Urinary bladder (tissue), 4 donors: ENCODE measurements around the gene TFF2. TPM values are rescaled to one million over a fixed set of nuclear protein-coding genes. Genes with fewer than 3 reads are reported as not detected.

ENCODE experiments used
- DNase-seq: peaks from one replicate; pipeline ENCODE4 v3.0.0-alpha.2; 2015; ENCODE audit errors: extremely low spot score
- H3K27ac ChIP-seq: one replicate; pipeline ENCODE4 v1.5.1; 2013; ENCODE audit warnings: low read depth, mild to moderate bottlenecking, moderate library complexity
- H3K36me3 ChIP-seq: one replicate; pipeline ENCODE4 v1.6.1; 2013; ENCODE audit warnings: mild to moderate bottlenecking, moderate library complexity; ENCODE audit not compliant: insufficient read depth
- H3K4me1 ChIP-seq: one replicate; pipeline ENCODE4 v1.6.1; 2013; ENCODE audit warnings: mild to moderate bottlenecking, moderate library complexity; ENCODE audit not compliant: insufficient read depth
- H3K4me3 ChIP-seq: one replicate; pipeline ENCODE4 v1.5.1; 2013; ENCODE audit warnings: low read depth, low read length
- WGBS: extraction: QIAGEN DNeasy Blood & Tissue Kit; methylation state at CpG from one replicate; pipeline ENCODE4 v1.1.7; 2013; 5-methylcytosine and 5-hydroxymethylcytosine counted together
- polyA plus RNA-seq: library from polyadenylated mRNA; stranded (reverse); fragments of 200-250 nt; gene quantifications from one replicate; pipeline ENCODE4 v1.2.3, GENCODE V29; 2013
- total RNA-seq: library from RNA; depleted of rRNA; stranded (reverse); fragments of >200 nt; gene quantifications from one replicate; pipeline ENCODE4 v1.2.3, GENCODE V29; 2014
- donor health status: healthy with polysubstance abuse.
- donor health status: healthy.

The TFF2 gene
- total and polyA plus RNA-seq, 2 donors = not detected

DNA sequence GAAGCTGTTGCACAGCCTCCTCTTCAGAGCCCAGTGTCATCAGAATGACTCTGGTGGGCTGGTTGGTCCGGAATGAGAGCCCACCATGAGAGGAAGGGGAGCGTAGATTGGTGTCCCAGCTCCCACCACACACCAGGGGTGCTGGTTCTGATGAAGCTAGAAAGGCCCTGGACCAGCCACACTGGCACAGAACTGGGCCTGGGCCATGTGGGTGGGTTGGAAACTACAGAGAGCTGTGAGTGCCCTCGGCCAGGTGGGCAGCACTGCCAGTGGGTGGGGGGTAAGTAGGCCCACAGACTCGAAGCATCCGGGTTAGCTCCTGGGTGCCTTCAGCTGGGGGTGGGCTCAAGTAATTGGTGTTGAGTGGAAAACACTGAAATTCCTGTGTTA, 27.2 kb upstream of the TFF2 start:
- 85% methylated on average over 5 of the region's 5 CpGs for WGBS
- no peak for DNase-seq
- H3K36me3 ChIP-seq = no peaks in the 10 kb centered on the region

DNA sequence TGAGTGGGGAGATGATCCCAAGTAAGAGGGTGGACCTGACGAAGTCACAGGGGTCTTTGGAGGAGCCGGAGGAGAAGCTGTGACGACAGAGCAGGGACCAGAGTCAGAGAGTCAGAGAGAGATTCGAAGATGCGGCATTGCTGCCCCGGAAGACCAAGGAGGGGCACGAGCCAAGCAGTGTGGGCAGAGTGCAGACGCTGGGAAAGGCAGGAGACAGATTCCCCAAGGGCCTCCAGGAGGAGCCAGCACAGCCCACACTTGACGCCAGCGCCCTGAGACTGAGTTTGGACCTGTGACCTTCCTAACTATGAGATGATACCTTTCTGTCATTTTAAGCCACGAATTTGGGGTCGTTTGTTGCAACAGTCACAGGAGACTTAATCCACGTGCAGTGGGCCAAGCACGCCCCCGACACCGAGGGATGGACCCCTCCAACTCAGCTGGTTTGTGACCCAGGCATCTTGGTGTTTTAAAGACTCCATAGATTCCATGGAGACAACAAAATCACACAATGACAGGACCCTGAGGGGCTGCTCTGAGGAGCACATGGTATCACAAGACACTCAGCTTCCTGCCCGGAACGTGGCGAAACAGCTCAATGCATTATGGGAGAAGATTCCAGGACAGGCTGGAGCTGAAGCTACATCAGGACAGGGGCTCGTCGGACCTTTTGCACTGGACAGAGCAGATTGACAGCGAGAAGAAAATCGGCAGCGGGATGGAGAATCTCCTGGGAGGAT, 26.6 kb upstream of the TFF2 start:
- Histone ChIP-seq H3K27ac (no peak overlapping the region), H3K4me3 (no peak overlapping the region), H3K4me1 (no peaks in the 10 kb centered on the region), H3K36me3 (no peaks in the 10 kb centered on the region)
- DNase-seq = no peak
- WGBS = 78% methylated on average over 24 of the region's 24 CpGs

More for the DNA sequence above, 27.2 kb upstream of the TFF2 start:
- Histone ChIP-seq H3K4me3 (no peak overlapping the region), H3K4me1 (no peaks in the 10 kb centered on the region), H3K27ac (no peak overlapping the region)

DNA sequence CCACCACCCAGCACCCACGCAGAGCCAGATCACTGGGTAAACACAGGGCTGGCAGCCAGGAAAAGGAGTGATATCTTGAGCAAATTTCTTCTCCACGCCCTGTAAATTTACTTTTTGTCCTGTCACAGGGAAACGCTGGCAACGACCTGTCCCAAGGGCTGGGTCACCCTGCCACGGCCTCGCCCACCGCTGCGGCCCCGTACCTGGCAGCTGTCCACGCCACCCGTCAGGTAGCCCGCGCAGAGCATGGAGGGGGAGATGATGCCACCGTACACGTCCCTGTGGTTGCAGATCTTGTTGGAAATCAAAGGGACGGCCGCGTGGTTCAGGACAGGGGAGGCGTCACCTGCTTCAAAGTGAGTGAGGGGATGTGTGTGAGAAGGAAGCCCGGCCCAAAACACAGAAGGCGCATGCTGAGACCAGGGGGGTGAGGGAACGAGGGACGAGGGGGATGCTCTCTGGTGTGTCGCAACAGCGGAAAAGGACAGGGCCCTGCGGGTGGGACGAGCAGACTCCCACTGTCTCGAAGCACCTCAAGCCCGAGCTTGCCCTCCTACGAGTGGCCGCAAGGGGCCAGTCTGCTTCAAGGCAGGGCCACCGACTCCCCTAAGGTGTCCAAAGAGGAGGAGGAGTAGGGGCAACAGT, 25.7 kb upstream of the TFF2 start:
- DNase-seq = no peak
- no peak overlapping the region for H3K4me3 ChIP-seq
- H3K27ac ChIP-seq = no peak overlapping the region

DNA sequence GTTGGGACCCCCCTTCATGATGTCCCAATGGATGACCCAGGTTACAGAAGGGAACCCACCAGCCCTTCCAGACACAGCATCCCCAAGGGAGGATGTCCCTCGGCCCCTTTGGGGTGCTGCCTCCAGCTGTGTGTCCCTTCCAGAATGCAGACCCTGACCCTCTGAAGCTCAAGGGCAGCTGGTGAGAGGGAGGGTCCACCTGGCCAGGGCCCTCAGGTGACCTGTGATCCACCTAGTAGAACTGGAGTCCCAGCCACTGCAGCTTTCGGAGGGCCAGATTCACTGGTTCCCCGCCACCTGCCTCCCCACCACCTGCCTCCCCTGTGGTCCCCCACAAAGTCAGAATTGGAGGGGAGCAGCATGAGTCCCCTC, 25.2 kb upstream of the TFF2 start:
- Histone ChIP-seq H3K27ac (no peak overlapping the region), H3K4me3 (no peak overlapping the region), H3K36me3 (no peaks in the 10 kb centered on the region), H3K4me1 (no peaks in the 10 kb centered on the region)
- 88% methylated on average over 3 of the region's 3 CpGs for WGBS
- no peak for DNase-seq

More for the DNA sequence above, 25.7 kb upstream of the TFF2 start:
- WGBS = 73% methylated on average over 32 of the region's 32 CpGs
- Histone ChIP-seq H3K36me3 (no peaks in the 10 kb centered on the region), H3K4me1 (no peaks in the 10 kb centered on the region)

DNA sequence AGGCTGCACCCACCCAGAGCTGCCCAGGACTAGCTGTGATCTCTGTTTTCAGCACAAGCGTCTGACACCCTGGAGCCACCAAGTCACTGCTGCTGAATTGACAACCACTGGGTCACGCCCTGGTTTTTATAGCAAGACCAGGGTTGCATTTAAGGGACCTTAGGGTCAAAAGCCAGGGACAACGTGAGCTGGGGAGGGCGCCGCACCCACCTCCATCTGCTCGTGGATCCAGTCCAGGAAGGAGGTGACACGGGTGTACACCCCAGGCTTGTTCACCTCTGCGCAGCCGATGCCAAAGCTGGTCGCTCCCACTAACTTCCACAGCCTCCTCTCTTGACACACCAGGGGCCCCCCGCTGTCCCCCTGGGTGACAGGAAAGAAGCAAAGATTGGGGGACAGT, 24.7 kb upstream of the TFF2 start:
- Histone ChIP-seq H3K4me1 (no peaks in the 10 kb centered on the region), H3K36me3 (no peaks in the 10 kb centered on the region), H3K27ac (no peak overlapping the region), H3K4me3 (no peak overlapping the region)
- 69% methylated on average over 11 of the region's 11 CpGs for WGBS
- no peak for DNase-seq

DNA sequence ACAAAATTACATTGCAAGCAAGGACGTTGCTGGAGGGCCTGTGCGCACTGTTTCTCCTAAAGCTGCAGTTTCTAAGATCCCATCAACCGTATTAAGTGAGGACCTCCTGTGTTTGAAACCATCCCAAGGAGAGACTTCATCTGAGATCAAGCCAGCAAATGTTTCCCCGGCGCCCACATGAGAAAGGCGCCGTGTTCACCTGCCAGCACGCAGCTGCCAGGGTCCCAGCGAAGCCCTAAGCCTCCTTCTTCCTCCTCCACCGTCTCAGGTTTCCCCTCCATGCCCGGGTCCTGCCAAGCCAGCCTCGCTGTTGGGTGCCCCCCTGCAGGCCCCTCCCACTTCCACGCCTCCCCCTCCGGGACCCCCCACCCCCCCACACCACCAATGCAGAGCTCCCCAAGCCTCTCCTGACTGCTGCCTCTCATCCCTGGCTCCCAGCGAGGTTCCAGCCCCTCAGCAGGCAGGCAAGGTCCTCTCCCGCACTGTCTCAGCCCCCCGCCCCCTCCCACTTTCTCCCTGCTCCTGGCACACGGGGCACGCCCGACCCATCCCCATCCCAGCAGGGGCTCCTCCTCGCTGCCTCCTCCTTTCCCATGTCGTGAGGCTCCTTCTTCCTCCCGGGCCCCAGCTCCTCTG, 24.2 kb upstream of the TFF2 start:
- Histone ChIP-seq H3K36me3 (no peaks in the 10 kb centered on the region), H3K27ac (no peak overlapping the region), H3K4me3 (no peak overlapping the region), H3K4me1 (no peaks in the 10 kb centered on the region)
- no peak for DNase-seq
- WGBS = 25% methylated on average over 23 of the region's 23 CpGs

DNA sequence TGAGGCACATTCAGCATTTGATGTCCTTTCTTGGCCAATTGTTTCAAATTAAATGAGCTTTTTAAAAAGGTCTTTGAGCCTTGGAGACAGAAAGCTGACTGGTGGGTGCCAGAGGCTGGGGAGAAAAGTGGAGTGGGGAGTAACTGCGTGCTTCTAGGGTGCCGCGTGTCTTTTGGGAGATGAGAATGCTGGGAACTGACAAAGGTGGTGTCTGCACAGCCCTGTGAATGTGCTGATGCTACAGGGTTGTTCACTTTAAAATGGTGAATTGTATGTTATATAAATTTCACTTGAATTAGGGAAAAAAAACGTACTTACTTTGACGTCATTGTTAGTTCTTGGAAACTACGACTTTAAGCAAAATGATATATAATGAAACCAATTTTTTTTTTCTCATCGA, 23.7 kb upstream of the TFF2 start:
- Histone ChIP-seq H3K27ac (no peak overlapping the region), H3K4me1 (no peaks in the 10 kb centered on the region), H3K36me3 (no peaks in the 10 kb centered on the region), H3K4me3 (no peak overlapping the region)
- WGBS = 70% methylated on average over 7 of the region's 7 CpGs
- no peak for DNase-seq

DNA sequence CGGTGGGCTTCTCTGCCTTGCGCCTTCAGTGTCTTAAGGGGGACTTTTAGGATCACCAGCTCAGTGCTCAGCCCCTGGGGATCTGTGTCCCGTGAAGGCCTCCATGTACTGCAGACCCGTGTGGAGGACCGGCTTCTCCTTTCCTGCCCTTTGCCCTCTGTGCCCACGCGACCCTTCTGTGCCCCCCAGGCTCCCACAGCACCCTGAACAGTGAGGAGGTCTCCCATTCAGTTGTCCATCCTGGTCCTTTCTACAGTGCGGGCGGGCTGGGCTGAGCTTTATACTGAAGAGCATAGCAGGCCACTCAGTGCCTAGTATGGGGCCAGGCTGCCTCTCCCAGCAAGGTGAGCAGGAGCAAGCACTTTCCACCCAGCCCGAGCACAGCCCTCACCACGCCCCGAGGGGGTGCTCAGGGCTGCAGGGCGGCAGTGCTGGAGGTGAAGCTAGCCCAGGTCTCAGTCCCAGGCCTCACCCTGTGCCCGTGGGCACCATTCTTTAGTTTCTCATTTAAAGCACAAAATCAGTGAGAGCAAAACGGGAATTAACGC, 23.2 kb upstream of the TFF2 start:
- H3K4me1 ChIP-seq = no peaks in the 10 kb centered on the region
- no peak overlapping the region for H3K27ac ChIP-seq
- H3K4me3 ChIP-seq = no peak overlapping the region
- no peak for DNase-seq
- 83% methylated on average over 16 of the region's 16 CpGs for WGBS
- no peaks in the 10 kb centered on the region for H3K36me3 ChIP-seq

DNA sequence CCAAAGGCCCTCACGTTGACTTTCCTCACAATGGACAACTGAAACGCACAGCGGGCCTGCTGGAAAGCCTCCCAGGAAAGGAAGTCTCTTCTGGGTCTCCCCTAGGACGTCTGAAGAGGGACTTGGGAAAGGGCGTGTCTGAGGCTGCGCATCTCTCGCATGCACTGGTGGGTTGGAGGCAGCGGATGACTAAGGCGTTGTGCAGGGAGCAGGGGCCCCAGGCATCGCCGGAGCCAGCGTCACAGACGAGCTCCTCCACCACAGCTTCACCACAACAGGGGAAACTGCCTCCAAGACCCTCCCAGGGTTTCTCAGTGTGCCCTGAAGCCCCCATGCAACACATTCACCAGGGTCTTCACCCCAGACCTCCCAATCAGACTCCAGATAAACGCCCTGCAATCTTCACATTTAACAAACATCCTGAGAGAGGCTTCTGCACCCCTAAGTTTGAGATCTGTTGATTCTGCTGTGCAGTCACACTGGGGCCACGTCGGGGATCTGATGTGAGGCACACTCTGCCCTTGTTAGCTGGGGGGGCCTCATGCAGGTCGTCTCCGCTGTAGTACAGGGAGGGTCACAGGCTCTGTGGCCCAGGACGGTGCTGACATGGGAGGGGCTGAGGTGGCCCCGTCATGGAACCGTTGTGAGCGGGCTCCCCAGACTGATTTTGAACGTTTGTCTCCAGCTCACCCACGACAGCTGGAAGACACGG, 22.6 kb upstream of the TFF2 start:
- DNase-seq = no peak
- WGBS = 74% methylated on average over 25 of the region's 25 CpGs
- Histone ChIP-seq H3K4me3 (no peak overlapping the region), H3K27ac (no peak overlapping the region), H3K36me3 (no peaks in the 10 kb centered on the region), H3K4me1 (no peaks in the 10 kb centered on the region)

DNA sequence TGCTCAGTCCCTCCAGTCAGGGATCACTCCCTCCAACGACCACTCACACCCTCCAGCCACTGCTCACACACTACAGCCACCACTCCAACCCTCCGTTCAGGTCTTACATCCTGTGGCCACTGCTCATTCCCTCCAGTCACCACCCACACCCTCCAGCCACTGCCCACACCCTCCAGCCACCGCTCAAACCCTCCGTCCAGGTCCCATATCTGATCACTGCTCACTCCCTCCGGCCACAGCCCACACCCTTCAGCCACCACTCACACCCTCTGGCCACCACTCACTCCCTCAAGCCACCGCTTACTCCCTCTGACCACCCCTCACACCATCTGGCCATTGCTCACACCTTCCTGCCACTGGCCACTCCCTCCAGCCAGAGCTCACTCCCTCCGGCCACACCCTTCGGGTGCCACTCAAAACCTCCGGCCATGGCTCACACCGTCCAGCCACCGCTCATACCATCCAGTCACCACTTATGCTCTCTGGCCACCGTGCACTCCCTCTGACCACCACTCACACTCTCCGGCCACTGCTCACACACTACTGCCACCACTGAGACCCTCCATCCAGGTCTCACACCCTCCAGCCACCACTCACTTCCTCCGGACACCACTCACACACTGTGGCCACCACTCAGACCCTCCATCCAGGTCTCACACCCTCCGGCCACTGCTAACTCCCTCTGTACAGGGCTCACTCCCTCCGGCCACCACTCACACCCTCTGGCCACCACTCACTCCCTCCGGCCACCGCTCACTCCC, 20.3 kb upstream of the TFF2 start:
- WGBS = 81% methylated on average over 18 of the region's 18 CpGs
- DNase-seq = no peak
- no peaks in the 10 kb centered on the region for H3K4me1 ChIP-seq
- H3K27ac ChIP-seq = no peak overlapping the region
- H3K36me3 ChIP-seq = no peaks in the 10 kb centered on the region
- no peak overlapping the region for H3K4me3 ChIP-seq

DNA sequence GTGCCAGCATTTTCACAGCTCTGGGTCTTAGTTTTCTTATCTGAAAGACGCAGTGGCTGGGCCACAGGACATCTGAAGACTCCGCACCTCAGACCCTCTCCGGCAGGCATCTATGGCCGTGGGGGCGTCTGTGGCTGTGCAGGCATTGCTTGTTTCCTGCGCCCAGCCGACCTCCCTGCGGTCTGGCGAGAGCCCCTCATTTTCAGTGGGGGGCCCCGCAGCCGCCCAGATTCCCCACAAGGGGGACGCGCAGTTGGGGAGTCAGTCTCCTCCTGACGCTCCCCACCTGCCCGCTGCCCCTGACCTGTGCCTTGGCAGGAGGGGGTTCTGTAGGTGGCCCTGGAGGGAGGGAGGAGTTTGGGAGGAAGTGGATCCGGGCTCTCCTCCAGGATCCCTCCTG, 19.0 kb upstream of the TFF2 start:
- no peak for DNase-seq
- H3K4me1 ChIP-seq = no peaks in the 10 kb centered on the region
- no peak overlapping the region for H3K4me3 ChIP-seq
- WGBS = 70% methylated on average over 16 of the region's 16 CpGs
- no peaks in the 10 kb centered on the region for H3K36me3 ChIP-seq
- H3K27ac ChIP-seq = no peak overlapping the region

DNA sequence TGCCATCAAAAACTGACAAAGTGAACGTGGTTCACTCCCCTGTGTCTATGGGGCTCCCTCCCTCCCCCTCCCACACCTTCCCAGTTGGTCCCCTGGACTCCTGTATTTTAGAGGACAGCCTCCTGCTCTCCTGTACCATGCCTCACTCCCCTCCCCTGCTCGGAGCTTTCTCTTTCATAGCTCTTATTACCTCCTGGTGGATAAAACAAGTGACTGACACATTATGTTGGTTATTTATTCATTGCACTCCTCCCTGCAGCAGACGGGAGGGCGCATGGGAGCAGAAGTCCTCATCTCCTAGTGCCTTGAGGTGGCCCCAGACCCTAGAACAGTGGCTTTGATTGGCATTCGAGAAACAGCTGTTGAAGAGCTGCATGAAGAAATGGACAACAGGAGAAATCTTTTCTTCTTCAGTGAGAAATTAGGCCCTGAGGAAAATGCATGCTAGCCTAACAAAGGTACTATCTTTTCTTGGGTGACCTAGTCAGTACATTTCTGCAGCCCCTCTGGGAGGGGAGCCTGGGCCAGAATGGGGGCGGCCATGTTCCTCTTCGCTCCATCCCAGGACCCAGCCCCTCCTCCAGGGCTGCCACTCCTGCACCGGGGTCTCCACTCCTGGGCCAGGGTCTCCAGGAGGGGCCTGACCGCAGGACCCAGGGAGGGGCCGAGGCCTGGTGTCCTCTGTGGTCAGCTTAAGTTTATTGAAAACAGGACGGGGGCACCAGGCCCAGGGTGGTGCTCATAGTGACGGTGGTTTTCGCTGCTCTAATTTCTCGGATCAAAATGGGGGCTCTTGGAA, 16.8 kb upstream of the TFF2 start:
- 82% methylated on average over 14 of the region's 14 CpGs for WGBS
- no peak overlapping the region for H3K4me3 ChIP-seq
- no peak overlapping the region for H3K27ac ChIP-seq
- H3K36me3 ChIP-seq = no peaks in the 10 kb centered on the region
- H3K4me1 ChIP-seq = no peaks in the 10 kb centered on the region
- DNase-seq = no peak
